Neural cell (in vitro differentiated cells): Measurements from ENCODE around the gene SLC2A6. TPM values are rescaled to one million over a fixed set of nuclear protein-coding genes. Genes with fewer than 3 reads are reported as not detected.

Experiments used
- H2AFZ ChIP-seq: fragments of 200-600, 300-800 bp; sonication (generic), shearing (Covaris generic); 2 replicates; pipeline ENCODE4 v1.6.0; 2014; ENCODE audit warnings: low read depth, mild to moderate bottlenecking, antibody characterized with exemption, low read length, moderate library complexity
- H3F3A ChIP-seq: fragments of 200-600 bp; shearing (Covaris generic); 2 replicates; pipeline ENCODE4 v1.6.1; 2016; ENCODE audit warnings: mild to moderate bottlenecking, moderate library complexity, mixed read lengths, antibody characterized with exemption, low read length; ENCODE audit not compliant: insufficient read depth, poor library complexity, severe bottlenecking
- H3K27ac ChIP-seq: fragments of 200-600, 300-800 bp; sonication (generic), shearing (Covaris generic); 2 replicates; pipeline ENCODE4 v1.5.1; 2014; ENCODE audit warnings: mild to moderate bottlenecking, low read length, moderate library complexity
- H3K27me3 ChIP-seq: fragments of 300-800, 200-600 bp; sonication (generic), shearing (Covaris generic); 2 replicates; pipeline ENCODE4 v1.6.0; 2014; ENCODE audit warnings: mild to moderate bottlenecking, low read depth, low read length, moderate library complexity; ENCODE audit not compliant: insufficient read depth
- H3K36me3 ChIP-seq: fragments of 300-800, 200-600 bp; sonication (generic), shearing (Covaris generic); 2 replicates; pipeline ENCODE4 v1.5.1; 2014; ENCODE audit warnings: mild to moderate bottlenecking, antibody characterized with exemption, low read length, moderate library complexity; ENCODE audit not compliant: insufficient read depth
- H3K4me2 ChIP-seq: fragments of 300-800, 200-600 bp; sonication (generic), shearing (Covaris generic); 2 replicates; pipeline ENCODE4 v1.6.0; 2014; ENCODE audit warnings: mild to moderate bottlenecking, low read length
- H3K4me3 ChIP-seq: fragments of 300-800, 200-600 bp; sonication (generic), shearing (Covaris generic); 2 replicates; pipeline ENCODE4 v1.5.1; 2014; ENCODE audit warnings: mild to moderate bottlenecking, low read length, moderate library complexity
- H3K79me2 ChIP-seq: fragments of 200-600 bp; shearing (Covaris generic); replicated peaks from 2 replicates; pipeline ENCODE4 v1.6.0; 2014; ENCODE audit warnings: mild to moderate bottlenecking, low read length, moderate library complexity; ENCODE audit not compliant: insufficient read depth
- H3K9ac ChIP-seq: fragments of 300-800, 200-600 bp; sonication (generic), shearing (Covaris generic); 2 replicates; pipeline ENCODE4 v1.6.1; 2016; ENCODE audit warnings: mild to moderate bottlenecking, low read length, mixed read lengths
- H3K9me2 ChIP-seq: fragments of 200-600 bp; shearing (Covaris generic); 2 replicates; pipeline ENCODE4 v1.6.1; 2016; ENCODE audit warnings: mild to moderate bottlenecking, low read length, mixed read lengths; ENCODE audit not compliant: insufficient read depth
- H3K9me3 ChIP-seq: fragments of 200-600, 300-800 bp; sonication (generic), shearing (Covaris generic); 2 replicates; pipeline ENCODE4 v1.6.1; 2016; ENCODE audit warnings: mild to moderate bottlenecking, mixed run types, low read length, moderate library complexity, mixed read lengths
- H4K20me1 ChIP-seq: fragments of 200-600 bp; shearing (Covaris generic); 2 replicates; pipeline ENCODE4 v1.6.1; 2016; ENCODE audit warnings: mild to moderate bottlenecking, mixed run types; ENCODE audit not compliant: insufficient read depth
- CTCF ChIP-seq: fragments of 450-650 bp; IDR thresholded peaks from 2 replicates; pipeline ENCODE4 v1.5.1; 2014; ENCODE audit warnings: antibody characterized with exemption, mild to moderate bottlenecking, moderate library complexity; ENCODE audit not compliant: poor library complexity, severe bottlenecking
- EP300 ChIP-seq: fragments of 450-650 bp; conservative IDR thresholded peaks from 2 replicates; pipeline ENCODE4 v1.6.1; 2014; ENCODE audit warnings: antibody characterized with exemption, mild to moderate bottlenecking, moderate library complexity; ENCODE audit not compliant: poor library complexity, severe bottlenecking
- EZH2 ChIP-seq: fragments of 200-600, 300-800 bp; shearing (Covaris generic), sonication (generic); IDR thresholded peaks from 2 replicates; pipeline ENCODE4 v1.6.1; 2014; ENCODE audit warnings: antibody characterized with exemption, low read length, borderline replicate concordance, mild to moderate bottlenecking; ENCODE audit not compliant: insufficient read depth, poor library complexity, severe bottlenecking
- MXI1 ChIP-seq: fragments of 450-650 bp; conservative IDR thresholded peaks from 2 replicates; pipeline ENCODE4 v1.6.1; 2014; ENCODE audit warnings: antibody characterized with exemption, mild to moderate bottlenecking; ENCODE audit not compliant: poor library complexity, severe bottlenecking
- POLR2AphosphoS5 ChIP-seq: IDR thresholded peaks from 2 replicates; pipeline ENCODE4 v1.6.1; 2012
- RAD21 ChIP-seq: fragments of 450-650 bp; conservative IDR thresholded peaks from 2 replicates; pipeline ENCODE4 v1.6.1; 2014; ENCODE audit warnings: antibody characterized with exemption, mild to moderate bottlenecking, moderate library complexity
- REST ChIP-seq: IDR thresholded peaks from 2 replicates; pipeline ENCODE4 v1.6.1; 2012; ENCODE audit warnings: borderline replicate concordance
- SMC3 ChIP-seq: fragments of 450-650 bp; conservative IDR thresholded peaks from 2 replicates; pipeline ENCODE4 v1.6.1; 2014; ENCODE audit warnings: antibody characterized with exemption, mild to moderate bottlenecking, moderate library complexity; ENCODE audit not compliant: poor library complexity
- TAF1 ChIP-seq: IDR thresholded peaks from 2 replicates; pipeline ENCODE4 v1.6.1; 2012; ENCODE audit warnings: low read depth
- polyA plus RNA-seq: library from polyadenylated mRNA; depleted of rRNA; stranded (reverse); fragments of >200 nt; gene quantifications from 2 replicates; pipeline ENCODE4 v1.2.3, GENCODE V29; 2014

The SLC2A6 gene
- polyA plus RNA-seq, 1 donor from 2014 or later: 11.5 TPM

- H3K27me3 ChIP-seq: no peaks in the 10 kb centered on the region
- H3K79me2 ChIP-seq: no peaks in the 10 kb centered on the region
- no peaks in the 10 kb centered on the region for H3F3A ChIP-seq
- no peak overlapping the region for H3K4me3 ChIP-seq
- no peak for TF ChIP-seq MXI1
- H3K36me3 ChIP-seq: no peaks in the 10 kb centered on the region
- no peak overlapping the region for H3K27ac ChIP-seq
- H2AFZ ChIP-seq: no peak overlapping the region
- no peaks in the 10 kb centered on the region for H3K9me3 ChIP-seq
- no peaks in the 10 kb centered on the region for H4K20me1 ChIP-seq
- H3K4me2 ChIP-seq: no peak overlapping the region
- H3K9ac ChIP-seq: no peak overlapping the region
- no peaks in the 10 kb centered on the region for H3K9me2 ChIP-seq
Measured at GRCh38 chr9:133518200-133518599, 39.3 kb upstream of the SLC2A6 start.

- H2AFZ ChIP-seq: no peak overlapping the region
- no peaks in the 10 kb centered on the region for H3K27me3 ChIP-seq
- TF ChIP-seq SMC3: no peak
- no peak for TF ChIP-seq RAD21
- TF ChIP-seq MXI1: no peak
- TF ChIP-seq TAF1: no peak
- TF ChIP-seq EP300: no peak
- no peak for TF ChIP-seq POLR2AphosphoS5
- TF ChIP-seq CTCF: no peak
- no peak for TF ChIP-seq REST
- TF ChIP-seq EZH2: no peak
- H3K9ac ChIP-seq: no peak overlapping the region
- no peak overlapping the region for H3K4me3 ChIP-seq
- H3K79me2 ChIP-seq: no peaks in the 10 kb centered on the region
- H3K9me2 ChIP-seq: no peaks in the 10 kb centered on the region
- no peaks in the 10 kb centered on the region for H4K20me1 ChIP-seq
- no peak overlapping the region for H3K27ac ChIP-seq
- no peaks in the 10 kb centered on the region for H3K36me3 ChIP-seq
- no peak overlapping the region for H3K4me2 ChIP-seq
- no peaks in the 10 kb centered on the region for H3K9me3 ChIP-seq
- no peaks in the 10 kb centered on the region for H3F3A ChIP-seq
Measured at GRCh38 chr9:133517711-133518110, 38.8 kb upstream of the SLC2A6 start.

- Histone ChIP-seq H3K27ac (no peak overlapping the region), H4K20me1 (no peaks in the 10 kb centered on the region), H3K79me2 (no peaks in the 10 kb centered on the region), H2AFZ (no peak overlapping the region), H3K9me3 (no peaks in the 10 kb centered on the region), H3K4me3 (no peak overlapping the region), H3K36me3 (no peaks in the 10 kb centered on the region), H3K4me2 (no peak overlapping the region), H3K9ac (no peak overlapping the region), H3K27me3 (no peaks in the 10 kb centered on the region), H3F3A (no peaks in the 10 kb centered on the region), H3K9me2 (no peaks in the 10 kb centered on the region)
- TF ChIP-seq SMC3 (no peak), CTCF (no peak), EZH2 (no peak), RAD21 (no peak), REST (no peak), EP300 (no peak), TAF1 (no peak), POLR2AphosphoS5 (no peak), MXI1 (no peak)
Measured at GRCh38 chr9:133516961-133517350, 38.1 kb upstream of the SLC2A6 start.
